A673 (cell line): ENCODE results near the gene SPATA24. TPM values are rescaled to one million over a fixed set of nuclear protein-coding genes. Genes with fewer than 3 reads are reported as not detected.

Experiments used
- BruUV-seq: library from RNA; stranded (reverse); fragments of 400-500 nt; replicated peaks from 2 replicates; lab custom pipeline; 2021; lab: Mats Ljungman, UMichigan
- CTCF ChIA-PET: fragments of 300-600 bp; sonication (Branson Sonifier 250); formaldehyde crosslinking; loops from one replicate; lab custom pipeline; 2022; ENCODE audit warnings: antibody characterized with exemption; lab: Charles Lee
- POLR2A ChIA-PET: fragments of 300-600 bp; sonication (Branson Sonifier 250); formaldehyde crosslinking; loops from one replicate; lab custom pipeline; 2022; ENCODE audit warnings: antibody characterized with exemption; ENCODE audit not compliant: low non-redundant PET; lab: Charles Lee
- DNase-seq: peaks from one replicate; pipeline ENCODE4 v3.0.0-alpha.2; 2015; ENCODE audit warnings: low spot score
- H3K27ac ChIP-seq: fragments of 200-600 bp; sonication (generic); 2 replicates; pipeline ENCODE4 v1.5.1; 2016; ENCODE audit warnings: mixed run types, low read depth, mild to moderate bottlenecking, mixed read lengths, antibody characterized with exemption, low read length; ENCODE audit not compliant: poor library complexity, severe bottlenecking
- H3K27me3 ChIP-seq: fragments of 200-600 bp; sonication (generic); replicated peaks from 2 replicates; pipeline ENCODE4 v1.6.1; 2017; ENCODE audit warnings: mixed run types, low read depth, mild to moderate bottlenecking, mixed read lengths, antibody characterized with exemption, low read length; ENCODE audit not compliant: insufficient read depth, poor library complexity
- H3K36me3 ChIP-seq: fragments of 200-600 bp; sonication (generic); 2 replicates; pipeline ENCODE4 v1.6.1; 2016; ENCODE audit warnings: mixed run types, mild to moderate bottlenecking, mixed read lengths, antibody characterized with exemption, low read length; ENCODE audit not compliant: insufficient read depth, poor library complexity, severe bottlenecking
- H3K4me1 ChIP-seq: fragments of 200-600 bp; sonication (generic); 2 replicates; pipeline ENCODE4 v1.6.1; 2017; ENCODE audit warnings: mixed run types, mild to moderate bottlenecking, mixed read lengths, antibody characterized with exemption, low read length; ENCODE audit not compliant: insufficient read depth, poor library complexity, severe bottlenecking
- H3K4me3 ChIP-seq: fragments of 200-600 bp; sonication (generic); 2 replicates; pipeline ENCODE4 v1.5.1; 2016; ENCODE audit warnings: low read depth, mixed run types, mild to moderate bottlenecking, mixed read lengths, low read length; ENCODE audit not compliant: poor library complexity, severe bottlenecking
- H3K9me3 ChIP-seq: fragments of 200-600 bp; sonication (generic); 2 replicates; pipeline ENCODE4 v1.6.1; 2016; ENCODE audit warnings: mixed run types, low read depth, mild to moderate bottlenecking, mixed read lengths, antibody characterized with exemption, low read length; ENCODE audit not compliant: poor library complexity, severe bottlenecking
- CTCF ChIP-seq: fragments of 300-800, 200-600 bp; sonication (generic); conservative IDR thresholded peaks from 2 replicates; pipeline ENCODE4 v1.5.1; 2017; ENCODE audit warnings: low read depth, mild to moderate bottlenecking, antibody characterized with exemption, low read length, moderate library complexity, mixed read lengths
- EZH2 ChIP-seq: fragments of 200-600 bp; sonication (generic); IDR thresholded peaks from 2 replicates; pipeline ENCODE4 v1.6.1; 2017; ENCODE audit warnings: borderline replicate concordance, low read depth, mild to moderate bottlenecking, mixed read lengths, antibody characterized with exemption, low read length; ENCODE audit not compliant: poor library complexity, severe bottlenecking
- intact Hi-C: fragments of 100-400 bp; cut with micrococcal nuclease; formaldehyde crosslinking; loops from one replicate; pipeline ENCODE4 v1.10.0; 2022; ENCODE audit not compliant: unreplicated experiment
- total RNA-seq: library from RNA; stranded (reverse); gene quantifications from 2 replicates; pipeline ENCODE4 v1.2.3, GENCODE V29; 2021

SPATA24 gene
- total RNA-seq, 1 experiment from 2014 or later: 4.2 TPM

GRCh38 chr5:139383275-139383992, 20.5 kb downstream of the SPATA24 start, which contains the start of gene SLC23A1:
TSS of gene SLC23A1 (minus strand) at chr5:139383297. CDS start at chr5:139383253, 44 bp downstream.
- H3K27me3 ChIP-seq: no peaks in the 10 kb centered on the region
- H3K4me3 ChIP-seq: no peak within 1 kb of the TSS
- BruUV-seq: no TSS peak
- TF ChIP-seq CTCF (no peak), EZH2 (no peak)
- no peaks in the 10 kb centered on the region for H3K9me3 ChIP-seq
- ChIA-PET POLR2A (interaction anchor here (0.6 kb wide), 1 partner anchor 430 kb away, joined by 5 read pairs; no protein-coding TSS in a partner anchor), CTCF (no interaction called here)
- no peak for DNase-seq
- H3K36me3 ChIP-seq: no peaks in the 10 kb centered on the region
- H3K4me1 ChIP-seq: peaks cover 10% of the 10 kb centered on the region
- H3K27ac ChIP-seq: no peak within 1 kb of the TSS
- intact Hi-C loops: no loop called here

GRCh38 chr5:139382807-139383206, 21.1 kb downstream of the SPATA24 start:
- Histone ChIP-seq H3K9me3 (no peaks in the 10 kb centered on the region), H3K4me3 (no peak overlapping the region), H3K36me3 (no peaks in the 10 kb centered on the region), H3K4me1 (peaks cover 4% of the 10 kb centered on the region), H3K27me3 (no peaks in the 10 kb centered on the region), H3K27ac (no peak overlapping the region)
- BruUV-seq: no TSS peak
- intact Hi-C loops: no loop called here
- ChIA-PET POLR2A (no interaction called here), CTCF (no interaction called here)
- no peak for DNase-seq
- no peak for TF ChIP-seq EZH2
- TF ChIP-seq CTCF: no peak

- TF ChIP-seq EZH2: no peak
- TF ChIP-seq CTCF: no peak
- Histone ChIP-seq H3K9me3 (no peaks in the 10 kb centered on the region), H3K27me3 (no peaks in the 10 kb centered on the region), H3K36me3 (no peaks in the 10 kb centered on the region), H3K4me1 (no peaks in the 10 kb centered on the region), H3K27ac (no peak overlapping the region), H3K4me3 (no peak overlapping the region)
- ChIA-PET POLR2A (no interaction called here), CTCF (no interaction called here)
- intact Hi-C loops: no loop called here
- no peak for DNase-seq
- no TSS peak for BruUV-seq
Measured at GRCh38 chr5:139381837-139382761, 21.8 kb downstream of the SPATA24 start.
